Ammon's horn (tissue), 1 donor: Measurements from ENCODE around the gene ANO4.

Experiments used
- DNase-seq: peaks from one replicate; pipeline ENCODE4 v3.0.0-alpha.2; 2016; ENCODE audit warnings: low spot score

Gene ANO4

GRCh38 chr12:100808777-100809176, 14.2 kb downstream of the ANO4 start:
- DNase-seq = no peak

GRCh38 chr12:100820314-100820713, 25.7 kb downstream of the ANO4 start:
- no peak for DNase-seq

GRCh38 chr12:100823963-100824362, 29.4 kb downstream of the ANO4 start:
- DNase-seq = no peak

DNA sequence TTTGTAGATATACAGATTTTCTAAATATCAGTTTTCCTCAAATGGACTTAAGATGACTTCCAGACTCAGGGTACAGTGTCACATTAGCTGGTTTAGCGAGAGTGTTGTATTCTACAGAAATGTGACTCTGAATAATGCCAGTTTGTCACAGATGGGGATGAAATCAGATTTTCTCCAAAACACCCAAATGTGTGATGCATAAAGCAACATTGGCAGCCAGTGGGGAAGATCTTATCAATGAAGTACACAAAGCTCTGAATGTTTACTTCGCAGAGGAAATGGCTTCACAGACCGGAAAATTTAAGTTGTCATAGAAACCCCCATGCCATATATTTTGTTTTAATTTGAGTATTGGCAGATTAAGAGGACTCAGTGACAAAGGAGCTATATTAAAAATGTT, 29.9 kb downstream of the ANO4 start:
- DNase-seq = peak; percentile 62

GRCh38 chr12:100826323-100826722, 31.7 kb downstream of the ANO4 start:
- DNase-seq = peak; percentile 50

GRCh38 chr12:100827901-100828520, 33.4 kb downstream of the ANO4 start:
- DNase-seq = peak; percentile 44

DNA sequence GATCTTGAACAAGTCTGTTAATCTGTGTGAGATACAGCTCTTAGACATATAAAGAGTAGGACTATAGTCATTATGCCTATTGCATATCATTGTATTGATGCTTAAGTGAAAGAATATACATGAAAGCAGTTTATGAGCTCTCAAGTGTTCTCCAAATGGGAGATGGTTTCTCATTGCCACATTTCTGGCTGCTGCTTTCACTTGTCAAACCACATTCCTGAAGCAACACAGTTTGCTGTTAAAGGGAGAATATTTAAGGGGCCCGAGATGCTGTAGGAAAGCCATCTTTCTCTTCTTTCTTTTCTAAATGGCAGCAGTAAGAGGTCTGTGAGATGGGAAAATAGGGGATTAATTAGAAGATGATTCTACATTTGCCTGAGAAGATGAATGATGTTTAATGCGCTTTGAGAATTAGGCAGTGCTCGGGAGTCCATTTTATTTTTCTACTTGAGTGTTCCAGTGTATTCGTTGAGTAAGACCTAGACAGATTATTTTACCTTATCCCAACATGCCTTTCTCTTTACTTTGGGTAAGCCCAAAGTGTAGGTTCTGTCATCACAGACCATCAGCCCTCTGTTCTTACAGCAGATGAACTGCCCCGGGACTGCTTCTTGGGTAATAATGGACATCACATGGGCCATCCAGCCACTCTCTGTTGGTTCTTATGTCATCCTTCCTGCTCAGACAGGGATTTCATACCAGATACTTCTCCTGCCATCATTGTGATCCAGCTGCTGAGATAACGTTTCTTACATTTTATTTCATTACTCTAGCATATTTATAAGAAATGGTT, 35.6 kb downstream of the ANO4 start:
- no peak for DNase-seq

GRCh38 chr12:100833282-100833681, 38.7 kb downstream of the ANO4 start:
- DNase-seq = no peak

GRCh38 chr12:100840748-100841147, 46.2 kb downstream of the ANO4 start:
- no peak for DNase-seq

- DNase-seq = no peak
These were observed 47.6 kb downstream of the ANO4 start for GRCh38 chr12:100842156-100842555.

GRCh38 chr12:100843061-100843460, 48.5 kb downstream of the ANO4 start:
- DNase-seq = no peak

DNA sequence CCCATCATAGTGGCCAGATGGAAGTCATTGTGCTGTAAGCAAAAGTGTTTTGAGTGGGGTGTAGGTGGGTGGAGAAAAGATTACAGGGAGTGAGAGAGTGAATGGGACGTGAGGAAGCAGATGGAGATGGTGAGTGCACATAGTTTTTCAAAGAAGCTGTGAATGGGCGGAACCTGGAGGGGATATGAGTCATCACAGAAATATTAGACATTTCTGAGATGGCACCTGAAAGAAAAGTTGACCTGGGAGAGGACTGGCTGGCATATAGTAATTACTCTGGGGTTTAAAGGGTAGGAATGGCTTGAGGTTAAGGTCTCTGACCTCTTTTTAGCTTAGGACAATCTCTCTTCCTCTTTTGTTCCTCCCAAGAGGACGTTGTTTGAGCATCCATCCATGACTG, 50.5 kb downstream of the ANO4 start:
- no peak for DNase-seq

DNA sequence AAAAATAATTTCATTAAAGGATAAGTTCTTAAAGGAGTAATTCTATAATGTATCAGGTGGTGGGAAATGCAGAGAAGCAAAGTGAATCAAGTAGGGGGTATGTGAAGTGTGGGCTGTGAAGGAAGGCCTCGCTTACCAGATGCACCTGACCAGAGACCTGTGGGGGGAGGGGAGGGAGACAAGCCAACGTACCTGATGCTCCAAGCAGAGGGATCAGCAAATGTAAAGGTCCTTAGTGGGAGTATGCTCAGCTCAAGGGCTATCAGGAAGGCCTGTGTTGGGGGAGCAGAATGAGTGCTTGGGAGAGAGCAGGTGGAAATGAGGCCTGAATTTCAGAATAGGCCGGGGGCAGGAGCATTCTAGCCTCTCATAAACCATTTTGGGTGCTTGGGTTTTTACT, 57.1 kb downstream of the ANO4 start:
- no peak for DNase-seq

- DNase-seq = no peak
These were observed 62.8 kb downstream of the ANO4 start for GRCh38 chr12:100857418-100857817.

- no peak for DNase-seq
These were observed 63.4 kb downstream of the ANO4 start for GRCh38 chr12:100857971-100858370.

DNA sequence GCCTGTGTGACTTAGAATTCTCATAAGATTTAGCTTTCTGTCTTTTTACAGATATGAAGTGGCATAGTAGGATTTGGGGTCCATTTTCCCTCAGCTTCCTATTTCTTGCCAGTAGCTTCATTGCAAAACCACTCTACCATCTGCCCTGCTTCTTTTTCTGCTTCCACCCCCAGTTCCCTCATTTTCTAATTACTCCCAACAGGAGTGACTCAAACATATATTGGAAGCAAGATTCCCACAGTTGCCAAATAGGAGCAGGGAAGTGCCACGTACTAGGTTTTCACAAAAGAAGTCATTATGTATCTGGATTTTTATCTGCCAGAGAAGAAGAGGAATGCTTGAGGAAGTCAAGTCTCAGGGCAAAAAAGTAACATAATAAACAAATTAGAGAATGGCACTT, 64.1 kb downstream of the ANO4 start:
- peak; percentile 49 for DNase-seq

DNA sequence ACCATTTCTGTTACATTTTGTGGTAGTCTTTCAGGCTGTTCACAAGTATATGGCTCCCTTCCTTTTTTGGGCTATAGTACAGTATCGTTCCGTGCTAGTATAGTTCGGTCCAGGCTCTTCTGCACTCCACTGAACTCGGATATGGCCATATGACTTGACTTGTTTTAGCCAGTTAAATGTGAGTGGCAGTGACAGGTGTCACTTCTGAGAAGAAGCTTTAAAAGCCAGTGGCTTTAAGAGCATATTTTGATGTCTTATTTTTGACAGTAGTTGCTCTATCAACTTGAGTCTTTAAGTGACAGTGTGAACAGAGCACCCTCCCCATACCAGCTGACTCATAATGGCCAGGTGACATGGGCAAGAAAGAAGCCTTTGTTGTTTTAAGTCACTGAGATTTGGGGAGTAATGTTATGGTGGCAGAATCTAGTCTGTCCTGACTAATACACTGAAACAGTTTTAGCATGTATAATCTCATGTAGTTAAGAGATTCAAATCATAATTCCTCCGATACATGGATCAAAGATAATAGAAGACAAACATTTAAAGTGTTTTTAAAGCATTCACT, 64.6 kb downstream of the ANO4 start:
- DNase-seq = no peak

DNA sequence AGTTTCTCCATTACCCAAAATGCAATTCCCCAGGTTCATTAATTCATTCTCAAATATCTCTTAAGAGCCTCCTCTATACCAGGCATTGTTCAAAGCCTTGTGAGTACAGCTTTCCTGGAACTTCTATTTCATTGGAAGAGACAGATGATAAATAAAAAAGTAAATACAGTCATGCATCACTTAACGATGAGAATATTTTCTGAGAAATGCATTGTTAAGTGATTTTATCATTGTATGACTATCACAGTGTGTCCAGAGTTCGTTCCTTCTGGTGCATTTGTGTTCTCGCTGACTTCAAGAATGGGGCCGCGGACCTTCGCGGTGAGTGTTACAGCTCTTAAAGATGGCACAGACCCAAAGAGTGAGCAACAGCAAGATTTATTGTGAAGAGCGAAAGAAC, 66.0 kb downstream of the ANO4 start:
- DNase-seq = no peak

- no peak for DNase-seq
These were observed 68.1 kb downstream of the ANO4 start for GRCh38 chr12:100862676-100863075.

GRCh38 chr12:100864366-100864765, 69.8 kb downstream of the ANO4 start:
- DNase-seq = no peak

- DNase-seq = no peak
These were observed 73.2 kb downstream of the ANO4 start for GRCh38 chr12:100867639-100868393.

GRCh38 chr12:100868487-100868886, 73.9 kb downstream of the ANO4 start:
- no peak for DNase-seq
